H9 (cell line): ENCODE results near the gene KRT32. TPM values are rescaled to one million over a fixed set of nuclear protein-coding genes. Genes with fewer than 3 reads are reported as not detected.

Experiments
- DNase-seq: peaks from one replicate; pipeline ENCODE4 v3.0.0-alpha.2; 2017
- H2AFZ ChIP-seq: one replicate; pipeline ENCODE4 v1.6.1; 2013; ENCODE audit warnings: mild to moderate bottlenecking, low read length, control low read depth, moderate library complexity
- H2AK5ac ChIP-seq: 2 replicates; pipeline ENCODE4 v1.6.1; 2013; ENCODE audit warnings: low read length, control low read depth, mixed read lengths; ENCODE audit not compliant: insufficient read length
- H2BK120ac ChIP-seq: one replicate; pipeline ENCODE4 v1.6.1; 2013; ENCODE audit warnings: low read depth, mild to moderate bottlenecking, low read length, control low read depth, inconsistent platforms; ENCODE audit not compliant: poor library complexity, severe bottlenecking
- H2BK12ac ChIP-seq: 2 replicates; pipeline ENCODE4 v1.6.1; 2013; ENCODE audit warnings: low read length, control low read depth, mixed read lengths, low read depth; ENCODE audit not compliant: insufficient read length
- H2BK15ac ChIP-seq: 2 replicates; pipeline ENCODE4 v1.6.1; 2013; ENCODE audit warnings: low read depth, low read length, control low read depth
- H2BK20ac ChIP-seq: one replicate; pipeline ENCODE4 v1.6.1; 2013; ENCODE audit warnings: low read depth, mild to moderate bottlenecking, low read length, control low read depth, inconsistent platforms; ENCODE audit not compliant: poor library complexity, severe bottlenecking
- H2BK5ac ChIP-seq: 2 replicates; pipeline ENCODE4 v1.6.1; 2013; ENCODE audit warnings: low read length, control low read depth, mixed read lengths; ENCODE audit not compliant: insufficient read length
- H3K14ac ChIP-seq: 2 replicates; pipeline ENCODE4 v1.6.1; 2013; ENCODE audit warnings: low read length, control low read depth; ENCODE audit not compliant: insufficient read depth
- H3K18ac ChIP-seq: 2 replicates; pipeline ENCODE4 v1.6.1; 2013; ENCODE audit warnings: low read depth, mild to moderate bottlenecking, mixed read lengths, low read length, control low read depth; ENCODE audit not compliant: insufficient read length
- H3K23ac ChIP-seq: 2 replicates; pipeline ENCODE4 v1.6.1; 2013; ENCODE audit warnings: low read length, control low read depth, mixed read lengths, low read depth; ENCODE audit not compliant: insufficient read length
- H3K23me2 ChIP-seq: 2 replicates; pipeline ENCODE4 v1.6.1; 2013; ENCODE audit warnings: low read depth, mild to moderate bottlenecking, mixed read lengths, low read length, control low read depth; ENCODE audit not compliant: insufficient read length, poor library complexity, severe bottlenecking
- H3K27ac ChIP-seq: 2 replicates; pipeline ENCODE4 v1.5.1; 2013; ENCODE audit warnings: low read length, control low read depth, mixed read lengths, low read depth; ENCODE audit not compliant: insufficient read length
- H3K27me3 ChIP-seq: 2 replicates; pipeline ENCODE4 v1.6.1; 2013; ENCODE audit warnings: low read length, control low read depth, inconsistent platforms; ENCODE audit not compliant: insufficient read depth
- H3K4ac ChIP-seq: 2 replicates; pipeline ENCODE4 v1.6.1; 2013; ENCODE audit warnings: low read depth, mild to moderate bottlenecking, control low read depth, inconsistent platforms, low read length, moderate library complexity
- H3K4me1 ChIP-seq: 2 replicates; pipeline ENCODE4 v1.6.1; 2013; ENCODE audit warnings: low read length, control low read depth, inconsistent platforms; ENCODE audit not compliant: insufficient read depth
- H3K4me2 ChIP-seq: 2 replicates; pipeline ENCODE4 v1.6.1; 2013; ENCODE audit warnings: low read length, control low read depth, mixed read lengths; ENCODE audit not compliant: insufficient read length, insufficient read depth
- H3K56ac ChIP-seq: 2 replicates; pipeline ENCODE4 v1.6.1; 2013; ENCODE audit warnings: low read depth, mild to moderate bottlenecking, mixed read lengths, low read length, control low read depth; ENCODE audit not compliant: insufficient read length
- H3K79me1 ChIP-seq: 2 replicates; pipeline ENCODE4 v1.6.1; 2013; ENCODE audit warnings: low read depth, mild to moderate bottlenecking, moderate library complexity, low read length, control low read depth, inconsistent platforms; ENCODE audit not compliant: insufficient read depth, poor library complexity, severe bottlenecking
- H3K79me2 ChIP-seq: 2 replicates; pipeline ENCODE4 v1.6.1; 2013; ENCODE audit warnings: low read length, control low read depth, inconsistent platforms; ENCODE audit not compliant: insufficient read depth
- H3K9ac ChIP-seq: 2 replicates; pipeline ENCODE4 v1.6.1; 2013; ENCODE audit warnings: low read length, control low read depth, mixed read lengths; ENCODE audit not compliant: insufficient read length; ENCODE audit errors: extremely low read depth
- H3K9me3 ChIP-seq: one replicate; pipeline ENCODE4 v1.6.1; 2013; ENCODE audit warnings: low read depth, low read length, inconsistent platforms; ENCODE audit not compliant: control insufficient read depth
- H3T11ph ChIP-seq: one replicate; pipeline ENCODE4 v1.6.1; 2013; ENCODE audit warnings: mild to moderate bottlenecking, low read length, control low read depth, inconsistent platforms
- H4K20me1 ChIP-seq: one replicate; pipeline ENCODE4 v1.6.1; 2013; ENCODE audit not compliant: control insufficient read depth, insufficient read length, insufficient read depth
- H4K5ac ChIP-seq: 2 replicates; pipeline ENCODE4 v1.6.1; 2013; ENCODE audit warnings: low read depth, mild to moderate bottlenecking, mixed read lengths, low read length, control low read depth; ENCODE audit not compliant: insufficient read length
- H4K8ac ChIP-seq: replicated peaks from 2 replicates; pipeline ENCODE4 v1.6.1; 2013; ENCODE audit warnings: low read length, control low read depth, mixed read lengths, low read depth; ENCODE audit not compliant: insufficient read length
- H4K91ac ChIP-seq: 2 replicates; pipeline ENCODE4 v1.6.1; 2013; ENCODE audit warnings: low read depth, mild to moderate bottlenecking, moderate library complexity, mixed read lengths, low read length, control low read depth; ENCODE audit not compliant: insufficient read length
- H3K27ac Mint-ChIP-seq, 3 experiments: 2 replicates in 2 of 3; 3 replicates in 1 of 3; pipeline ENCODE4 v1.8.0; 2020 to 2021; ENCODE audit warnings: mixed read lengths in 3 of 3, mild to moderate bottlenecking in 1 of 3, moderate library complexity in 1 of 3
- H3K27me3 Mint-ChIP-seq: 2 replicates; pipeline ENCODE4 v1.8.0; 2021; ENCODE audit warnings: low read depth, mild to moderate bottlenecking, moderate library complexity, mixed read lengths
- H3K36me3 Mint-ChIP-seq, 3 experiments: 2 replicates in 2 of 3; 3 replicates in 1 of 3; pipeline ENCODE4 v1.8.0; 2020 to 2021; ENCODE audit warnings: low read depth in 3 of 3, mixed read lengths in 3 of 3; ENCODE audit not compliant: insufficient read depth in 1 of 3
- H3K4me1 Mint-ChIP-seq, 2 experiments: 2 replicates each; pipeline ENCODE4 v1.8.0; 2020; ENCODE audit warnings: mixed read lengths in 2 of 2
- H3K4me3 Mint-ChIP-seq, 2 experiments: 2 replicates in 1 of 2; 3 replicates in 1 of 2; pipeline ENCODE4 v1.8.0; 2020 to 2021; ENCODE audit warnings: mild to moderate bottlenecking in 2 of 2, mixed read lengths in 2 of 2, moderate library complexity in 1 of 2
- H3K9me3 Mint-ChIP-seq, 2 experiments: 2 replicates in 1 of 2; 3 replicates in 1 of 2; pipeline ENCODE4 v1.8.0; 2020; ENCODE audit warnings: mild to moderate bottlenecking in 2 of 2, mixed read lengths in 2 of 2, moderate library complexity in 1 of 2
- CTCF ChIP-seq: fragments of 200-600 bp; sonication (generic); conservative IDR thresholded peaks from 3 replicates; pipeline ENCODE4 v1.8.0; 2021; ENCODE audit warnings: antibody characterized with exemption, mild to moderate bottlenecking
- WGBS: extraction: QIAGEN DNeasy Blood & Tissue Kit; methylation state at CpG from one replicate; pipeline ENCODE4 v1.1.7; 2013; ENCODE audit warnings: missing lambda C conversion rate, low lambda C conversion rate, mixed read lengths; ENCODE audit not compliant: insufficient read length; ENCODE audit errors: extremely low coverage; 5-methylcytosine and 5-hydroxymethylcytosine counted together
- total RNA-seq: library from RNA; stranded (reverse); gene quantifications from 2 replicates; pipeline ENCODE4 v1.2.1, GENCODE V29; 2021

The KRT32 gene
- total RNA-seq, 1 experiment from 2014 or later: not detected

- Histone ChIP-seq H3K18ac (no peak overlapping the region), H3K14ac (no peak overlapping the region), H2AFZ (no peak overlapping the region), H3K9ac (no peak overlapping the region), H3K4ac (no peak overlapping the region), H2BK20ac (no peak overlapping the region), H3K9me3 (no peaks in the 10 kb centered on the region), H3K23ac (no peak overlapping the region), H3K79me1 (no peaks in the 10 kb centered on the region), H4K5ac (no peak overlapping the region), H2BK5ac (no peak overlapping the region), H2BK120ac (no peak overlapping the region), H3K79me2 (no peaks in the 10 kb centered on the region), H3K27ac (no peak overlapping the region), H2BK12ac (no peak overlapping the region), H2BK15ac (no peak overlapping the region), H3K4me1 (no peaks in the 10 kb centered on the region), H3K27me3 (no peaks in the 10 kb centered on the region), H3K56ac (no peak overlapping the region), H3T11ph (no peak overlapping the region), H4K91ac (no peak overlapping the region), H3K23me2 (peaks cover 3% of the 10 kb centered on the region), H4K8ac (no peak overlapping the region), H4K20me1 (no peaks in the 10 kb centered on the region), H2AK5ac (no peak overlapping the region), H3K4me2 (no peak overlapping the region)
- no CpG with 5 or more reads among the region's 2 CpGs for WGBS
- Mint-ChIP-seq H3K36me3 (no peaks in the 10 kb centered on the region), H3K9me3 (no peaks in the 10 kb centered on the region), H3K4me3 (no peak overlapping the region), H3K4me1 (peaks cover 4 to 5% of the 10 kb centered on the region in 2 experiments), H3K27ac (no peak overlapping the region), H3K27me3 (peaks cover 26% of the 10 kb centered on the region)
- TF ChIP-seq CTCF: no peak
- no peak for DNase-seq
Observed at GRCh38 chr17:41491476-41491875, 24.3 kb upstream of the KRT32 start.
